ENCODE data around the gene PFKFB3.

Gene PFKFB3

DNA sequence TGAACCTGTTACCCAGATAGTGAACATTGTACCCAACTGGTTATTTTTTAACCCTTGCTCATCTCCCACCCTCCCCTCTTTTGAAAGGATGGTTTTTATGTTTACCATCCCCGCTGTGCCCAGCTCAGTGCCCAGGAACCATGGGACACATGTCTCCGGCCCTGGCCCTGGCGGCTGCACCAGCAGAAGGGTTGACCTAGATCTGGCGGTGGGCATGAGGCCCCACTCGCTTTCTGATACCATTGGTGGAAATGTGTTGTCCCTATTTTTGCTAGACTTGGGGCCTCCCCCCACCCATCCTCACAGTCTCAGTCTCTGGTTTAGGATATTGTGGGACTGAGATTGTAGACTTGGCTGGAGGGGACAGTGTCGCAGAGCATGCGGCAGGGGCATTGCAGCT lies 11.9 kb downstream of the PFKFB3 start:
- Histone ChIP-seq H3K27ac (ENCODE audit: low read depth, low read length, poor library complexity, severe bottlenecking) (no peak overlapping the region), H3K79me2 (ENCODE audit: insufficient read depth, low read length) (peaks cover 31% of the 10 kb centered on the region), H3K4me2 (ENCODE audit: low read length) (no peak overlapping the region), H3F3A (ENCODE audit: insufficient read depth, low read length) (no peaks in the 10 kb centered on the region), H2AFZ (ENCODE audit: low read length) (no peak overlapping the region), H3K9me3 (ENCODE audit: low read length) (no peaks in the 10 kb centered on the region), H3K4me1 (ENCODE audit: insufficient read depth, low read length, severe bottlenecking) (no peaks in the 10 kb centered on the region), H3K27me3 (ENCODE audit: insufficient read depth, low read length) (no peaks in the 10 kb centered on the region), H3K9ac (ENCODE audit: low read length) (no peak overlapping the region), H3K9me2 (ENCODE audit: low read depth, low read length) (no peaks in the 10 kb centered on the region), H3K4me3 (ENCODE audit: low read depth, low read length, poor library complexity, severe bottlenecking) (no peak overlapping the region), H4K20me1 (ENCODE audit: insufficient read depth, low read length) (no peaks in the 10 kb centered on the region), H3K36me3 (ENCODE audit: insufficient read depth, low read length) (peaks cover 84% of the 10 kb centered on the region)
- TF ChIP-seq EZH2 (IDR thresholded peaks at IDR 0.05; ENCODE audit: borderline replicate concordance, low read length): no peak
- TF ChIP-seq, protein P1, sequence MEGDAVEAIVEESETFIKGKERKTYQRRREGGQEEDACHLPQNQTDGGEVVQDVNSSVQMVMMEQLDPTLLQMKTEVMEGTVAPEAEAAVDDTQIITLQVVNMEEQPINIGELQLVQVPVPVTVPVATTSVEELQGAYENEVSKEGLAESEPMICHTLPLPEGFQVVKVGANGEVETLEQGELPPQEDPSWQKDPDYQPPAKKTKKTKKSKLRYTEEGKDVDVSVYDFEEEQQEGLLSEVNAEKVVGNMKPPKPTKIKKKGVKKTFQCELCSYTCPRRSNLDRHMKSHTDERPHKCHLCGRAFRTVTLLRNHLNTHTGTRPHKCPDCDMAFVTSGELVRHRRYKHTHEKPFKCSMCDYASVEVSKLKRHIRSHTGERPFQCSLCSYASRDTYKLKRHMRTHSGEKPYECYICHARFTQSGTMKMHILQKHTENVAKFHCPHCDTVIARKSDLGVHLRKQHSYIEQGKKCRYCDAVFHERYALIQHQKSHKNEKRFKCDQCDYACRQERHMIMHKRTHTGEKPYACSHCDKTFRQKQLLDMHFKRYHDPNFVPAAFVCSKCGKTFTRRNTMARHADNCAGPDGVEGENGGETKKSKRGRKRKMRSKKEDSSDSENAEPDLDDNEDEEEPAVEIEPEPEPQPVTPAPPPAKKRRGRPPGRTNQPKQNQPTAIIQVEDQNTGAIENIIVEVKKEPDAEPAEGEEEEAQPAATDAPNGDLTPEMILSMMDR (IDR thresholded peaks at IDR 0.05; ENCODE audit: low read length): no peak

DNA sequence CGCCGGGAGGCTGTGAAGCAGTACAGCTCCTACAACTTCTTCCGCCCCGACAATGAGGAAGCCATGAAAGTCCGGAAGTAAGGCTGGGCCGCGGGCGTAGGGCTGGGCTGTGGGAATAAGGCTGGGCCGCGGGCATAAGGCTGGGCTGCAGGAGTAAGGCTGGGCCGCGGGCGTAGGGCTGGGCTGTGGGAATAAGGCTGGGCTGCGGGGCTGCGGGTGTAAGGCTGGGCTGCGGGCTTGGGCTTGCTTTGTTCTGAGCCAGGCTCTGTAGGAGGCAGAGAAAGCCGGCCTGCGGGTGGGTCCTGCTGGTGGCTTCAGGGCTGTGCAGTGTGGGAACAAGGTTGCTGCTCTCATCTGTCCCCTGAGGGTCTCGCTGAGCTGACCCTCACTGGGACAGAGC lies 12.5 kb downstream of the PFKFB3 start:
- no peak overlapping the region for H3K4me2 ChIP-seq (ENCODE audit: low read length)
- H3K27ac ChIP-seq (ENCODE audit: low read depth, low read length, poor library complexity, severe bottlenecking): no peak overlapping the region

DNA sequence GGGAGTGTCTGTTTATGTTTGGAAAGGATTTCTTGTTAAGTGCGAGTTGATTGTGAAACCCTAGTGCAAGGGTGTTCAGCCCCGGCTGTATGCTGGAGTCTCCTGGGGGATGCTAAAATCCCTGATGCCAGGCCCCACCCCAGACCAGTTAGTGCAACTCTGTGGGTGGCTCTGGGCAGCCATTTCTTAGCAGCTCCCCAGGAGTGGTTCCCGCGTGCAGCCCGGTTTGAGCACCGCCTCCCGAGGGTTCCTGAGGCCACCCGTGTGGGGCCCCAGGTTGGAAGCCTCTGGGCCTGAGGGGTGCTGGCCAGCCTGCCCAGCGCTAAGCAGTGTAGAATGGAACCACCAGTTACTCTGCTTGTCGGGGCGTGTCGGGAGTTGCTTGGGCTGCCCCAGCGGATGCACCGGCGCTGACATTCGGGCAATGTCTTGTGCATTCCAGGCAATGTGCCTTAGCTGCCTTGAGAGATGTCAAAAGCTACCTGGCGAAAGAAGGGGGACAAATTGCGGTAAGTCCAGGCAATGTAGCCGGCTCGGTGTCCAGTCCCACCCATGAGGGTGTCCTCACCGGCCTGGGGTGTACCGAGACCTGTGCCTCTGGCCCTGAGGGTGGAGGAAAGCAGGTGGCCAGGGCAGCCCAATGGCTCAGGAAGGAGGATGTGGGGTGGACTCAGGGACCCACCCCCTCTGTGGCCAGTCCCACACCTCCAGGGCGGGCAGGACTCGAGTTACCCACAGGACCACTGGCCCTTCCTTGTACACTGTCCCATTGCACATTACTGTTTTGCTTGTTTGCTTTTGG lies 13.2 kb downstream of the PFKFB3 start:
- no peak overlapping the region for H3K27ac ChIP-seq (ENCODE audit: low read depth, low read length, poor library complexity, severe bottlenecking)
- H2AFZ ChIP-seq (ENCODE audit: low read length): no peak overlapping the region
- H3K4me1 ChIP-seq (ENCODE audit: insufficient read depth, low read length, severe bottlenecking): no peaks in the 10 kb centered on the region
- H3K36me3 ChIP-seq (ENCODE audit: insufficient read depth, low read length): peaks cover 96% of the 10 kb centered on the region
- no peaks in the 10 kb centered on the region for H3F3A ChIP-seq (ENCODE audit: insufficient read depth, low read length)
- H3K4me3 ChIP-seq (ENCODE audit: low read depth, low read length, poor library complexity, severe bottlenecking): no peak overlapping the region
- peaks cover 22% of the 10 kb centered on the region for H3K79me2 ChIP-seq (ENCODE audit: insufficient read depth, low read length)
- no peaks in the 10 kb centered on the region for H3K9me3 ChIP-seq (ENCODE audit: low read length)
- TF ChIP-seq, protein P1 (IDR thresholded peaks at IDR 0.05; ENCODE audit: low read length): no peak
- TF ChIP-seq EZH2 (IDR thresholded peaks at IDR 0.05; ENCODE audit: borderline replicate concordance, low read length): no peak
- no peak overlapping the region for H3K9ac ChIP-seq (ENCODE audit: low read length)
- no peak overlapping the region for H3K4me2 ChIP-seq (ENCODE audit: low read length)
- no peaks in the 10 kb centered on the region for H3K27me3 ChIP-seq (ENCODE audit: insufficient read depth, low read length)
- H3K9me2 ChIP-seq (ENCODE audit: low read depth, low read length): no peaks in the 10 kb centered on the region
- no peaks in the 10 kb centered on the region for H4K20me1 ChIP-seq (ENCODE audit: insufficient read depth, low read length)

More for the DNA sequence above, 12.5 kb downstream of the PFKFB3 start:
- Histone ChIP-seq H3K9me3 (ENCODE audit: low read length) (no peaks in the 10 kb centered on the region), H3K4me3 (ENCODE audit: low read depth, low read length, poor library complexity, severe bottlenecking) (no peak overlapping the region), H3K9ac (ENCODE audit: low read length) (no peak overlapping the region), H3K4me1 (ENCODE audit: insufficient read depth, low read length, severe bottlenecking) (no peaks in the 10 kb centered on the region), H3K79me2 (ENCODE audit: insufficient read depth, low read length) (peaks cover 24% of the 10 kb centered on the region), H2AFZ (ENCODE audit: low read length) (no peak overlapping the region), H3F3A (ENCODE audit: insufficient read depth, low read length) (no peaks in the 10 kb centered on the region), H3K36me3 (ENCODE audit: insufficient read depth, low read length) (peaks cover 90% of the 10 kb centered on the region), H3K27me3 (ENCODE audit: insufficient read depth, low read length) (no peaks in the 10 kb centered on the region), H4K20me1 (ENCODE audit: insufficient read depth, low read length) (no peaks in the 10 kb centered on the region), H3K9me2 (ENCODE audit: low read depth, low read length) (no peaks in the 10 kb centered on the region)
- TF ChIP-seq EZH2 (IDR thresholded peaks at IDR 0.05; ENCODE audit: borderline replicate concordance, low read length): no peak
- TF ChIP-seq, protein P1 (IDR thresholded peaks at IDR 0.05; ENCODE audit: low read length): no peak
